Activated CD8-positive, alpha-beta memory T cell treated with anti-CD3 and anti-CD28 coated beads for 1 hour (primary cell): ENCODE results near the gene SIRT5.

Experiments used
- DNase-seq, 2 donors: peaks; one replicate each; pipeline ENCODE4 v3.0.0-alpha.2; 2020; ENCODE audit warnings: low read depth in 1 of 2; ENCODE audit errors: extremely low read depth in 1 of 2

Gene SIRT5

GRCh38 chr6:13574571-13575376 lies at the start of gene SIRT5:
SIRT5 (plus strand) TSS chr6:13574601; CDS start chr6:13584111, 9,510 bp downstream.
- peak; percentile 40 to 45 for DNase-seq

GRCh38 chr6:13524801-13525508 lies 49.4 kb upstream of the SIRT5 start:
- no peak for DNase-seq

GRCh38 chr6:13526357-13526726 lies 48.1 kb upstream of the SIRT5 start:
- no peak for DNase-seq

GRCh38 chr6:13526727-13527670 lies 47.4 kb upstream of the SIRT5 start:
- DNase-seq: peak in 1 of 2 donors; percentile 1

- no peak for DNase-seq
Measured at GRCh38 chr6:13527671-13528056, 46.7 kb upstream of the SIRT5 start.

- no peak for DNase-seq
Measured at GRCh38 chr6:13528232-13528631, 46.2 kb upstream of the SIRT5 start.

- DNase-seq: no peak
Measured at GRCh38 chr6:13528777-13529343, 45.5 kb upstream of the SIRT5 start.

GRCh38 chr6:13531956-13532355 lies 42.4 kb upstream of the SIRT5 start:
- DNase-seq: no peak

- no peak for DNase-seq
Measured at GRCh38 chr6:13534536-13534935, 39.9 kb upstream of the SIRT5 start.

- DNase-seq: no peak
Measured at GRCh38 chr6:13535306-13535705, 39.1 kb upstream of the SIRT5 start.

- no peak for DNase-seq
Measured at GRCh38 chr6:13536796-13537526, 37.4 kb upstream of the SIRT5 start.

GRCh38 chr6:13537527-13537897 lies 36.9 kb upstream of the SIRT5 start:
- DNase-seq: no peak

- DNase-seq: no peak
Measured at GRCh38 chr6:13538084-13538483, 36.3 kb upstream of the SIRT5 start.

GRCh38 chr6:13538600-13538999 lies 35.8 kb upstream of the SIRT5 start:
- no peak for DNase-seq

- no peak for DNase-seq
Measured at GRCh38 chr6:13539572-13539971, 34.8 kb upstream of the SIRT5 start.

- DNase-seq: no peak
Measured at GRCh38 chr6:13541496-13541895, 32.9 kb upstream of the SIRT5 start.

- no peak for DNase-seq
Measured at GRCh38 chr6:13544454-13545186, 29.8 kb upstream of the SIRT5 start.

- no peak for DNase-seq
Measured at GRCh38 chr6:13545885-13546284, 28.5 kb upstream of the SIRT5 start.

GRCh38 chr6:13548500-13549210 lies 25.7 kb upstream of the SIRT5 start:
- no peak for DNase-seq
